Amniotic epithelial cell (primary cell): ENCODE measurements around the gene UBXN6.

Experiments
- DNase-seq: peaks from one replicate; pipeline ENCODE4 v3.0.0-alpha.2; 2010; ENCODE audit warnings: low read depth

UBXN6 gene

DNA sequence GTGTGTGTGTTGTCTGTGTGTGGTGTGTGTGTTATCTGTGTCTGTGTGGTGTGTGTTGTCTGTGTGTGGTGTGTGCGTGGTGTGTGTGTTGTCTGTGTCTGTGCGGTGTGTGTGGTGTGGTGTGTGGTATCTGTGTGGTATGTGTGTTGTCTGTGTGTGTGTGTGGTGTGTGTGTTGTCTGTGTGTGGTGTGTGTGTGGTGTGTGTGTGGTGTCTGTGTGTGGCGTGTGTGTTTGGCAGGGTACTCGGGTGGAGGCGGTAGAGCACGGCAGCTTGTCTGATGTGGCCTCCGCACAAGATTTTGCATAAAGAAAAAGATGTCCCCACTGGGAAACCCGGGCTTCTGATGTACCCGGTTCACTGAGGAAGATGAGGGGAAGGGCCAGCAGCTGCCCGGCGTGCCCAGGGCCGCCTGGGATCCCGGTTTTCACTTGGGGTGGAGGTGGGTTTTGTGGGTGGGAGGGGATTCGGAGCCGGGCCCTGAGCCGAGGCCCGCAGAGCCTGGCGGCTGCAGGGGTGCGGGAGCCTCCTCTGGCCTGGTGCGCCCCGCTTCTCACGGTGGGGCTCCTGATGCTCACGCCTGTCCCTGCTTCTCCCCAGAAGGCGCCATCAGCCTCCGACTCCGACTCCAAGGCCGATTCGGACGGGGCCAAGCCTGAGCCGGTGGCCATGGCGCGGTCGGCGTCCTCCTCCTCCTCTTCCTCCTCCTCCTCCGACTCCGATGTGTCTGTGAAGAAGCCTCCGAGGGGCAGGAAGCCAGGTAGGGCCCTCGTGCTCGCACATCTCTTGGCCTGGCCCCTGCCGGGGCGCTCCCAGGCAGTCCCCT, 35.7 kb upstream of the UBXN6 start:
- peak; percentile 6 for DNase-seq

DNA sequence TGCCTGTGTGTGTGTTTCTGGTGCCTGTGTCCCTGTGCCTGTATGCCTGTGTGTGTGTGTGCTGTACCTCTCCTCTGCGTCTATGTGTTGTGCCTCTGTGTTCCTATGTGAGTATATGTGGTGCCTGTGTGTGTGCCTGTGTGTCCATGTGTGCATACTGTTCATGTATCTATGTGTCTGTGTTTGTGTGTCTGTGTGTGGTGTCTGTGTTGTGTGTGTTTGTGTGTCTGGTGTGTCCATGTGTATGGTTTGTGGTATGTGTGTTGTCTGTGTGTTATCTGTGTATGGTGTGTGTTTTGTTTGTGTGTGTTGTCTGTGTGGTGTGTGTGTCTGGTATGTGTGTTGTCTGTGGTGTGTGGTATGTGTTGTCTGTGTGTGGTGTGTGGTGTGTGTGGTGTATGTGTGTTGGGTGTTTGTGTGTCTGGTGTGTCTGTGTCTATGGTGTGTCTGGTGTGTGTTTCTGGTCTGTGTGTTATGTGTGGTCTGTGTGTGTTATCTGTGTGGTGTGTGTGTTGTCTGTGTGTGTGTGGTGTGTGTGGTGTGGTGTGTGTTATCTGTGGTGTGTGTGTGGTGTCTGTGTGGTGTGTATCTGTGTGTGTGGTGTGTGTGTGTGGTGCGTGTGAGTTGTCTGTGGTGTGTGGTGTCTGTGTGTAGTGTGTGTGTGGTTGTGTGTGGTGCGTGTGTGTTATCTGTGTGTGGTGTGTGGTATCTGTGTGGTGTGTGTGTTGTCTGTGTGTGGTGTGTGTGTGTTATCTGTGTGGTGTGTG, 34.9 kb upstream of the UBXN6 start:
- DNase-seq, result no peak

DNA sequence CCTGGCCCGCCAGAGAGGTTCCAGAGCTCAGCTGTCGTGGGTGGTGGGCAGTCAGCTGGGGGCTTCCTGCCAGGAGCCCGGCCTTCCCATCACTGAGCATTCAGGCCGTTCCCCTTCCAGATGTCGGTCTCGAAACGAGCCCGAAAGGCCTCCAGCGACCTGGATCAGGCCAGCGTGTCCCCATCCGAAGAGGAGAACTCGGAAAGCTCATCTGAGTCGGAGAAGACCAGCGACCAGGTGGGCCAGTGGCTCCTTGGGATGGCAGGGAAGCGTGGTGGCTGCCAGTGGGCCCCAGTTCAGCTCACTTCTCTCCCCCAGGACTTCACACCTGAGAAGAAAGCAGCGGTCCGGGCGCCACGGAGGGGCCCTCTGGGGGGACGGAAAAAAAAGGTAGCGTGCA, 33.9 kb upstream of the UBXN6 start:
- DNase-seq, result no peak

DNA sequence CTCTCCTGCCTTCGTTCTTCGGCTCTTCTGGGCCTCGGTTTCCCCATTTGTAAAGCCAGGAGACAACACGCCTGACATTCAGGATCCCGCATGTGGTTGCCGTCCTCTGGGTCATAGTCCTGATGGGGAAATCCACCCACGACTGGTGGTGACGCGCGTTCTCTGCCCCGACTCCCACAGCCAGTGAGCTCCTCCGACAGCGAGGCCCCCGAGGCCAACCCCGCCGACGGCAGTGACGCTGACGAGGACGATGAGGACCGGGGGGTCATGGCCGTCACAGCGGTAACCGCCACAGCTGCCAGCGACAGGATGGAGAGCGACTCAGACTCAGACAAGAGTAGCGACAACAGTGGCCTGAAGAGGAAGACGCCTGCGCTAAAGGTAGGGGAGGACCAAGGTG, 30.9 kb upstream of the UBXN6 start:
- DNase-seq, result no peak

DNA sequence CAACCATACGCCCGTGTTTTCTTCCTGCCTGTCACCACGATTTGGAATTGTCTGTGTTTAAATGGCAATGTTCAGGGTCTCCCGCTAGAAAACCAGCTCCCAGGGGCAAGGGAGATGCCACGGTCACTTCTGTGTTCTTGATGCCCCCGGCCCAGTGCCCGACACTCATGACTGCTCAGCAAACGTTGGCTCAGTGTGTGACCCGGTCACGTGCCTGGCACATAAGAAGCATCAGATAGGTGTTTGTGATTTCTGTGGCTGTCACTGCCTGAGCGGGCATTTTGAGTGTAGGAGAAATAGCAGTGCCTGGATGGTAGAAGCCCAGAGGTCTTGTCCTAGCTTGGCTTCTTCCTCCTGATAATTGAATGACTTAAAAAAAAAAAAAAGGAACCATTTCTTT, 30.0 kb upstream of the UBXN6 start:
- no peak for DNase-seq

DNA sequence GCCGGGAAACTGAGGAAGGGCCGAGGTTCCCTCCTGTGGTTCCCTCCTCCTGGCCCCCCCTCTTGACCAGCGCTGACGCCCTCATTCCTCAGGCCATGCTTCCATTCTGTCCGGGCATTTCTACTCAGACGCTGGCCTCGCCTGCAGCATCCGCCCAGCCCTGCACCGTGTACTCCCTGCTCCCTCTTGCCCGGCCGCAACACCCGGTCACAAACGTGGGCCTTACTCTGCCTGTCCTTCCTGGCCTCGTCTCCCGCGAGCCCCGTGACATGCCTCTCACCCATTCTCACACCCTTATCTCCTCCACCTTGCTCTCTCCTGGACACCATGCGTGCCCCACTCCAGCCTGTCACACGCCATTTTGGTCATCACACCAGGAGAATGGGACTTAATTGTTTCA, 25.8 kb upstream of the UBXN6 start:
- DNase-seq, result no peak

DNA sequence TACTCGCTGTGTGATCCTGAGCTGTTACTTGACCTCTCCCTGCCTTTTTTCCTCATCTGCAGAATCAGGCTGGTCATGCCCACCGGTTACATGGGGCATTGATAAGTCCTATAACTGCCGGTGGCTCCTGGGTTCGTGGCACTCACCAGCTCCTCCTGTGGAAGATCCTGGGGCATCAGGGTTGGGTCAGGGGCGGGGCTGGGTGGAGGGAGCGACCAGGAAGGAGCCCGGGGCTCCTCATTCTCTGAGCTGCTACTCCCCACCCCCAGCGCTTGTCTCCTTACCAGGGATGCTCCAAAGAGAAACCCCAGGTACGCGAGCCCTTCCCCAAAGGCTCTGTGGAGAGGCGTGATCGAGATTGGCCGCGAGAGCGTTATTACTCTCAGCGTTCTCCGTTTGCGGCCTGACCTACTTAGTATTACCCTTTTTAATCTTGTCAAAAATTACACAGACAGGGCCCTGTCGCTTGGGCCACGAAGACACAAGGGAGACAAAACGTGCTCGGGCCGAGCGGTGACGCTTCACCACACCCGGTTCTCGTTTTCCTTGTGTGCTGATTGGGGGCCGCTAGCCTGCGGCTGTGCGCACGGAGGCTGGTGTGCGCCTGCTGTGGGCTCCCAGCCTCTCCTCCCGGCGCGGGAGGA, 25.2 kb upstream of the UBXN6 start:
- DNase-seq, result no peak

DNA sequence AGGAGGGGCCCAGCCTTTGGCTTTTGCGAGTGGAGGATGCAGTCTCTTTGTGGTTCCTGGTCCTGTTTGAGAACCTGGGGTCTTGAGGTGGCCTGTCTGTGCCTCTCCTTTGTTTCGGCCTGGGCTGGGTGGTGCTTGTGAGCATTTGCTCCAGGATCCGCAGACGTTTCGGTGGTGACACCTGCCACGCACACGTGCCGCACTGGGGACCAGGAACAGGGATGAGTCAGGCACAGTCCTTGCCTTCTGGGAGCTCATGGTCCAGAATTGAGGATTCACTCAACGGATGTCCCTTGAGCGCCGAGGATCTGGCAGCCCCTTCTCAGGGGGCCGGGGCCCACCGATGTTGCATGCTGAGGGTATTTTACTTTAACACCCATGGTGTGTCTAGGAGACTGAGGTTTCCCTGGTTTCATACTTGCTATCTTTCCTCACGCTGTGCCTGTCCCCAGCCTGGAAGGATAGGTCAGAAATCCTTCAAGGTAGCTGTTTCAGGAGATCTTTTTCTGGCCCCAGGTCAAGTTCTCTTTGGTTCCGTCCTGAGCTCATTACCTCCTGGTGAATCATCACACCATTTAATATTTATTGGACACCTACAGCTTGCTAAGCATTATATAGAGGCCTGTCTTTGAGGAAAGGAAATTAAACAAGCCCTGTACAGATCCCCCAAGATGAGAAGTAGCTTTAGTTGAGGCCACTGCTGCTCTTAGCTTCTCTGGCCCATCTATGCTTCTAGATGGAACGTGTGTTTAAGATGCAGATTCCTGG, 19.6 kb upstream of the UBXN6 start:
- DNase-seq, result no peak

DNA sequence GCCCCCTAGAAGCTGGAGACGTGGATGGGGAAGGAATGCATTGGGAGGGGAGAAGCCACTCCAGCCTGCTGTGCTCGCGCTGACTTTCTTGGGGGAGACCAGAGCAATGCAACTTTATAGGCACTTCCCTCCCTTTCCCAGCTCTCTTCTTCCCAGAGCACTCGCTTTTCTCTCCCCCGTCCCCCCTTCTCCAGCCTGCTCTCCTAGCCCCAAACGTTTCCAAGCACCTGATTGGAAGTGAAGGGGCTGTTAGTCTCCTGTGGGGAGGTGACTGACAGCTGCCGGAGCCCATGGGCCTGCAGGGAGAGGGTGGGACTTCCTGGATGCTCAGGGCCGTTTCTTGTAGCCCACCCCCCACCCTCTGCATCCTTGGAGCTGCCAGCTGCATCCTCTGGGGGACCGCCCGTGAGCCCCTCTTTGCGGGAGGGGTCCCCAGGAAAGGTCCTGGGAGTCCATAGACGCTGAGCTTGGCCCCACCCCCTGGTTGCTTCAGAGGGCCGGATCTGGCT, 17.0 kb upstream of the UBXN6 start:
- DNase-seq, result peak; percentile 75

DNA sequence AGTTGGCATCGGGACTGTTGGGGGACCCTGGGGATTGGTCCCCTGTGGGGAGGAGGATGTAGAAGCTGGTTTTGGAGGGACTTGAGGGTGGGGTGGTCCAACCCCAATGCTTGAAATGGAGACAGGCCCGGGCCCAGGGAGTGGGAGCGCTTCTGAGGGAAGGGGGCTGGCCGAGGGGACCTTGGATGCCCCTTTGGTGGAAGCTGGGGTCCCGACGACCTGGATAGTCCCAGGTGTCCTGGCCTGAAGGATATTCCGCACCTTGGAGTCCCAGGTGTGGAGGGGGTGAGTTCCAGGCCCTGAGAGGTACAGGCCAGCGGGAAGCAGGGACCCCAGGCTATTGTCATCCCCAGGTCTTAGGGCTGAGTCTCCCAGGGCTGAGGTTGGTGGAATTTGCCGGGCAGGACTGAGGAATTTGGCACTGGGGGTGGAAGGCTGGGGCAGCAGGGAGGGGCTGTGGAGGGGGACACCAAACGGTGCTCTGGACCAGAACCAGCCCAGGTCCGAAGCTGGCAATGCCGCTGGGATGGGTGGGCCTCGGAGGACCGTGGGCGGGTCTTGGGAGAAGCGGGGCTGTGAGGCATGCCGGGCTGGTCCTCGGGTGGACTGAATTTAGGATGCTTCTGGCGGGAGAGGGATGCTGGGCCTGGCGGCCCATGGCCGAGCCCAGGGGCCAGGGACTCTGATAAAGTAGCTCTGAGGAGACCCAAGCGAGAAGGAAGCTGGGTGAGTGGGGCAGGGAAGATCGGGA, 16.3 kb upstream of the UBXN6 start:
- DNase-seq, result no peak

DNA sequence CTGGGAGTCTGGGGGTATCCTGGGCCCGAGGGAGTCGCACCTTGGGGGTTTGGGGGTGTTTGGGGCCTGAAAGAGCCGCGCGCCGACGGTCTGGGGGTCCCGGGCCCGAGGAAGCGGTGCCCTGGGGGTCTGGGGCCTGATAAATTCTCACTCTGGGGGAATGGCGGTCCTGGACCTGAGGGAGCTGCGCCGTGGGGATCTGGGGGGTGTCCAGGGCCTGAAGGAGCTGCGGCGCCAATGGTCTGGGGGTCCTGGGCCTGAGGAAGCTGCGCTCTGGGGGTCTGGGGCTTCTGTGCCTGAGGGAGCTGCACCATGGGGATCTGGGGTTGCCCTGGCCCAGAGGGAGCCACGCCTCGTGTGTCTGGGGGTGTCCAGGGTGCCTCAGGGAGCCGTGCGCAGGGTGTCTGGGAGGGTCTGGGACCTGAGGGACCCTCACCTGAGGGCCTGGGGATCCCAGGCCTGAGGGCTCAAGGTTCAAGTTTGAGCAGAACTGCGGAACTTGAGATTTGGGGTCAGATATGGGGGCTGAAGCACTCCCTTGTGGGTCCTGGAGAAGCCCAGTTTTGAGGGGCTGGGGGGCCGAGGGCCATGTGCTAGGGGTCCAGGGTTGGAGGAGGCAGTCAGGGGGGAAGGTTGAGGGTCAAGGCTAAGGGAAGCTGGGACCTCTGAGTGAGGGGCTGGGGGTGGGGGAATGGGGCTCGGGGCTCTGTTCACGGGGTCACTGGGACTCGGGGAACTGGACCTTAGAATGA, 15.6 kb upstream of the UBXN6 start:
- no peak for DNase-seq

DNA sequence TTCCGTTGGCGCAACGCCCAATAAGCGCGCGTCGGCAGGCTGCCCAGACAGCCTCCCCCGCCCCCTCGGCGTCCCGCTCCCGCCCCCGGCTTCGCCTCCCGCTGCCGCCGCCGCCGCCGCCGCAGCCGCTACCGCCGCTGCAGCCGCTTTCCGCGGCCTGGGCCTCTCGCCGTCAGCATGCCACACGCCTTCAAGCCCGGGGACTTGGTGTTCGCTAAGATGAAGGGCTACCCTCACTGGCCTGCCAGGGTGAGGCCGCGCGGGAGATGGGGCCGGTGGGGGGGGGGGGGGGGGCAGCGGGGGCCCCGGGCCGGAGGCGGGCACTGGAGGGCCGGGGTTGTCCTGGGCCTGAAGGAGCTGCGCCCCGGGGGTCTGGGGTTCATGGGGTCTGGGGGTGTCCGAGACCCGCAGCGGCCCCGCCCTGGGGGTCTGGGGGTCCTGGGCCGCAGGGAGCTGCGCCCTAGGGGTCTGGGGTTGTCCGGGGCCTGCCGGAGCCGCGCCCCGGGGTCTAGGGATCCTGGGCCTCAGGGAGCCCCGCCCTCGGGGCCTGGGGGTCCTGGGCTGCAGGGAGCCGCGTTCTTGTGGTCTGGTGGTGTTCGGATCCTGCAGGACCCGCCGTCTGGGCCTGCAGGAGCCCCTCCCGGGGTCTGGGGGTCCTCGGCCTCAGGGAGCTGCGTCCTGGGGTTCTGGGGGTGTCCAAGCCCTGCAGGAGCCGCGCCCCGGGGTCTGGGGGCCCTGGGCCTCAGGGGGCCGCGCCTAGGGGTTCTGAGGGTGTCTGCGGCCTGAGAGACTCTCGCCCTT, 14.8 kb upstream of the UBXN6 start, which contains the start of gene HDGFL2:
Gene HDGFL2, plus strand, starts transcription at position 124 of the 801 bp plus-strand sequence. Its CDS starts 54 bp downstream, at position 178.
- DNase-seq, result no peak

DNA sequence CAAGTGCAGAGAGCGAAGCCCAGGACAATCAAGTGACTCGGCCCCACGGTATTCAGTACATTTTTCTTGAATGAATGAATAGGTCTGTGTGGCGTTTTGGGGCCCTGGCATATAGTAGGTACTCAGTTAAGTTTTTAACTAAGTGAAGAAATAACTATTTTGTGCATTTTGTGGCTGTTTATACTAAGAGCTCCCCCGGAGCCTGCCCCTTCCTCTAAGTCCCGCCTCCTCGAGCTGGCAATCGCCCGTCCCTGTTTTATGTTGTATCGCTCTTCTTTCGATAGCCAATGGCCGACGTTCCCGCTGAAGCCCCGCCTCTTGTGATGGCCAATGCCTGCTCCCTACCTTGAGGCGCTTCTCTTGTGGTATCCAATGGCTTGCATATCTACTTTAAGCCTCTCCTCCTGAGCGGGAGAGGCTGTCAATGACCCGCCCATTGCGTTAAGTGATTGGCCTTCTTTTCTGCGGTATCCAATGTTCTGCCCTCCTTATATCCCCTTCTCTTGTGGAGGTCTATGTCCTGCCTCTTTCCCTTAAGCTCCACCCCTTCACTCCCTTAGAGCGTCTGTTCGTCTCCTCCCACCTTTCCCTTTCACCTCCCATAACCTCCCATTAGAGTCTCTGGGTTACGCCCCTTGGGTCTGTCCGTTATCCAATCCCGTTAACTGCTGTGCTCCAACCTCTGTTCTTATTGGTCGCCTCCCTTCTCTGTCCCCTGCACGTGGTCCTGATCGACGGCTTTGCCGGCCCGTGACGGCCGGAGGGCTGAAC, 14.0 kb upstream of the UBXN6 start:
- DNase-seq, result peak; percentile 100

DNA sequence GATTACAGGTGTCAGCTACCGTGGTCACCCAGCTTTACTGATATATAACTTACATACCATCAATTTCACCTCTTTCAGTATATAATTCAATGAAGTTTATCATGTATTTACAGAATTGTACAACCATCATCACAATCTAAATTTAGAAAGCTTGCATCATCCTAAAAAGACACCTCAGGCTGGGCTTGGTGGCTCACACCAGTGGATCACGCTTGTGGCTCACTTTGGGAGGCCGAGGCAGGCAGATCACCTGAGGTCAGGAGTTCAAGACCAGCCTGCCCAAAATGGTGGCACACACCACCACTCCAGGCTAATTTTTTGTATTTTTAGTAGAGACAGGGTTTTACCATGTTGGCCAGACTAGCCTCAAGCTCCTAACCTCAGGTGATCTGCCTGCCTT, 10.2 kb upstream of the UBXN6 start:
- DNase-seq, result no peak

DNA sequence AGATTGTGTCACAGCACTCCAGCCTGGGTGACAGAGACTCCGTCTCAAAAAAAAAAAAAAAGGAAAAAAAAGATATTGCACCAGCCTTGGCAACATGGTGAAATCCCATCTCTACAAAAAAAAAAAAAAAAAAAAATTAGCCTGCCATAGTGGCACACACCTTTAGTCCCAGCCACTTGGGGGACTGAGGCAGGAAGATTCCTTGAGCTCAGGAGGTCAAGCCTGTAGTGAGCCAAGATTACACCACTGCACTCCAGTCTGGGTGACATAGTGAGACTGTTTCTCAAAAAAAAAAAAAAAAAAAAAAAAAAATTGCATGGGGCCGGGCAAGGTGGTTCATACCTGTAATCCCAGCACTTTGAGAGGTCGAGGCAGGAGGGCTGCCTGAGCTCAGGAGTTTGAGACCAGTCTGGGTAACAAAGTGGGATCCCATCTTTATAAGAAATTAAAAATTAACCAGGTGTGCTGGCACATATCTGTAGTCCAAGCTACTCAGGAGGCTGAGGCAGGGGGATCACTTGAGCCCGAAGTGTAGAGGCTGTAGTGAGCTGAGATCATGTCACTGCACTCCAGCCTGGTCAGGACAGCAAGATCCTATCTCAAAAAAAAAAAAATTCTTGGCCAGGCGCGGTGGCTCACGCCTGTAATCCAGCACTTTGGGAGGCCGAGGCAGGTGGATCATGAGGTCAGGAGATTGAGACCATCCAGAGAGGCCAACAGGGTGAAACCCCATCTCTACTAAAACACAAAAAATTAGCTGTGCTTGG, 7.4 kb upstream of the UBXN6 start:
- DNase-seq, result no peak

DNA sequence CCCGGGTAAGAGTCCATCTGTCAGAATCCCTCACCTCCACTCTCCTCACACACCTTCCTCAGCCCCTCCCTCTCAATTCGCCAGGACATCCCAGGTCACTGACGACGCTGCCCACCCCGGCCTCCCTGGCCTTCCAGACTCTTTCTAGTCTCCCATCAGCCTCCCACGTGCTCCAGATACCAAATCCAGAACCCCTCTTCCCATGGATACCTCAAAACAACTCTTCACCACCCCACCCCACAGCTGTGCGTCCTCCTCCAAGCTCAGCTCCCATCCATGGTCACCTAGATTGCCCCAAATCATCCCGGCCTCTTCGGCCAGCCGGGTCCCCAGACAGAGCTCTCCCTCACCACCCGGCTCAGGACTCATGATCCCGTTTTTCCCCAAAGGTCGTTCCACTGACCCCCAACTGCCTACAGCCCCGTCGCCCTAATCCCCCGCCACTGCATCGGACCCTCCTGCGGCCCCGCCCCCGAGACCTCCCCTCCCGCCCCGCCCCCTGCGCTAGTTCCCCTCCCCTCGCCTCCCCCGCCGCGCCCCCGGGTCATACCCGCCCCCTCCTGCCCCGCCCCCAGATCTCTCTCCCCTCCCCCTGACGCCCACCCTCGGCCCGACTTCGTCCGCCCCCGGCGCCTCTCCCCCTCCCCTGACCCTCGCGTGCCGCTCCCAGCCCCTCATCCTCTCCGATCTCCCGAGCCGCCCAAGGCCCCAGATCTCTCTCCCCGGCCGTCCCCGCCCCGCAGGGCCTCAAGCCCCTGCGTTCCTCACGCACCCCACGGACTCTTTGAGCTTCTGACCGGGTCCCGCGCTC, 546 bp downstream of the UBXN6 start:
- DNase-seq, result peak; percentile 64

DNA sequence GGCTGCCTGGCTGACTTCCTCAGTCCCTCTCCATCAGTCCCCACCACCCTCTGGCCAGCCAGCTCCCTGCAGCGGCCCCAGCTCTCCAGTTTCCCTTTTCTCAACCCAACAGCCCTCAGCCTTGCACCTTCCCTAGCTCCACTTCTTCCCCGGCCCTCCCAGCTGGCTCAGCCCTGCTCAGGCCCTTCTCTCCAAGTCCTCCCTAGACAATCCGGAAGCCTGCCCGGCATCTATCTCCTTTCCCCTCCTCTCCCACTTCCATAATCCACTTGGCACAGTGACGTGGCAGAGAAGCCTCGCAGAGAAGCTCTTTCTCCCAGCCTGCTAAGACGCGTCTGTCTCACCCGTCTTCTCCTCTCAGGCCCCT, 1.1 kb downstream of the UBXN6 start:
- DNase-seq, result peak; percentile 83
